ENCODE data around the gene TRUB2.

DNA sequence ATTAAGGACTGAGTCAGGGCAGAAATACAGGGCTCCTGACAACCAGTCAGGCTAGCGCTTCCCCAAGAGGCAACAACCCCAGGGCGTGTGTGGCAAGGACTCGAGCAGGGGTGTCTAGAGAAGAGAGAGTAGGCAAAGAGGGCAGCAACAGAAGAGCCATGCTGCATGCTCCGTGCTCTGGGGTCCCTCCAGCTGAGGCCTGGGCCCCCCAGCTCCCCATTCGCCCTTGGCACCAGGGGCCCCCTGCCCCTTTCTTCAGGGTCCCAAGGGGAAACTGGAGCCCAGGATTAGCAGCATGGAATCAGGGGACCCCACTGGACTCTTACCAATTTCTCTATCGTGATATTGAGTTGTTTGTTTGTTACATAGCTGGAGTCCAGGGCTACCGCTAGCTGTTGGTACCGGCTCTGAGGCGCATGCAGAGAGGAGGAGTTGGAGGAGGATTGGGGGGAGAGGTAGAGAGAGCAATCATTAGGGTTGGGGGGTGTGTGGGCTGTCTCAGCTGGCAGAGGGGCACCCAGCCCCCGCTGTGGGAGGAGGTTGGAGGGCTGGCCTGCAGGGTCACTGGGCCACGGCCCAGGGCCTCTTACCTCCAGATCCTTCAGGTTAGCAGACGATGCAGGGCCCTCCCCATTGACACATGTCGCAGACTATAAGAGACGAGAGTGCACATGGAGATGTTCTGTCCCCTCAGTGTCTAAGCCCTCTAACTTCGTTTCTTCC lies 55.2 kb downstream of the TRUB2 start:
- TF ChIP-seq, protein P1, sequence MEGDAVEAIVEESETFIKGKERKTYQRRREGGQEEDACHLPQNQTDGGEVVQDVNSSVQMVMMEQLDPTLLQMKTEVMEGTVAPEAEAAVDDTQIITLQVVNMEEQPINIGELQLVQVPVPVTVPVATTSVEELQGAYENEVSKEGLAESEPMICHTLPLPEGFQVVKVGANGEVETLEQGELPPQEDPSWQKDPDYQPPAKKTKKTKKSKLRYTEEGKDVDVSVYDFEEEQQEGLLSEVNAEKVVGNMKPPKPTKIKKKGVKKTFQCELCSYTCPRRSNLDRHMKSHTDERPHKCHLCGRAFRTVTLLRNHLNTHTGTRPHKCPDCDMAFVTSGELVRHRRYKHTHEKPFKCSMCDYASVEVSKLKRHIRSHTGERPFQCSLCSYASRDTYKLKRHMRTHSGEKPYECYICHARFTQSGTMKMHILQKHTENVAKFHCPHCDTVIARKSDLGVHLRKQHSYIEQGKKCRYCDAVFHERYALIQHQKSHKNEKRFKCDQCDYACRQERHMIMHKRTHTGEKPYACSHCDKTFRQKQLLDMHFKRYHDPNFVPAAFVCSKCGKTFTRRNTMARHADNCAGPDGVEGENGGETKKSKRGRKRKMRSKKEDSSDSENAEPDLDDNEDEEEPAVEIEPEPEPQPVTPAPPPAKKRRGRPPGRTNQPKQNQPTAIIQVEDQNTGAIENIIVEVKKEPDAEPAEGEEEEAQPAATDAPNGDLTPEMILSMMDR (IDR thresholded peaks at IDR 0.05): no peak
- TF ChIP-seq EZH2 (IDR thresholded peaks at IDR 0.05): no peak
